ENCODE results near the gene PRKCH.

Gene PRKCH

DNA sequence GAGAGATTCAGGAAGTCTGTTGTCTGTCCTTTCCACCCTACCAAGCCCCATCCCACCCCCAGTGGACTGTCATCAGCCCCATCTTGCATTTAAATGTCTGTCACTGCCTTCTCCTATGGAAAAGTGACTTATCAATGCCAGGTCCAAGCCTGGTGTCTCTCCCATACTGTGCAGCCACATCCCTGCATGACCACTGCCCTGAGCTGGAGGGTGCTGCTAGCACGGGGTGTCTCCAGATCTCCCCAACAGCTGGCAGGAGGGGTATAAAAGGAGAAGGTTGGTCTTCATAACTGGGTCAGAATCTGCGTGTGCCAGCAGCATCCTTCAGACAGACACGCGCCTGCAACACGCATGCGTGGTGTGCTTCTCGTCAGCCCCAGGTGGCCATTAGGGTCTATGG is 219.6 kb downstream of the PRKCH start:
- H3F3A ChIP-seq (ENCODE audit: low read depth): no peaks in the 10 kb centered on the region
- H3K4me1 ChIP-seq (ENCODE audit: insufficient read depth, low read length, poor library complexity, severe bottlenecking): no peaks in the 10 kb centered on the region
- no peak overlapping the region for H3K4me2 ChIP-seq (ENCODE audit: low read depth, low read length, poor library complexity, severe bottlenecking)
- H4K20me1 ChIP-seq (ENCODE audit: insufficient read depth, low read length, poor library complexity, severe bottlenecking): no peaks in the 10 kb centered on the region
- H3K79me2 ChIP-seq (ENCODE audit: insufficient read depth, low read length): no peaks in the 10 kb centered on the region
- no peaks in the 10 kb centered on the region for H3K9me3 ChIP-seq (ENCODE audit: insufficient read depth, low read depth, low read length)
- TF ChIP-seq, protein P1, sequence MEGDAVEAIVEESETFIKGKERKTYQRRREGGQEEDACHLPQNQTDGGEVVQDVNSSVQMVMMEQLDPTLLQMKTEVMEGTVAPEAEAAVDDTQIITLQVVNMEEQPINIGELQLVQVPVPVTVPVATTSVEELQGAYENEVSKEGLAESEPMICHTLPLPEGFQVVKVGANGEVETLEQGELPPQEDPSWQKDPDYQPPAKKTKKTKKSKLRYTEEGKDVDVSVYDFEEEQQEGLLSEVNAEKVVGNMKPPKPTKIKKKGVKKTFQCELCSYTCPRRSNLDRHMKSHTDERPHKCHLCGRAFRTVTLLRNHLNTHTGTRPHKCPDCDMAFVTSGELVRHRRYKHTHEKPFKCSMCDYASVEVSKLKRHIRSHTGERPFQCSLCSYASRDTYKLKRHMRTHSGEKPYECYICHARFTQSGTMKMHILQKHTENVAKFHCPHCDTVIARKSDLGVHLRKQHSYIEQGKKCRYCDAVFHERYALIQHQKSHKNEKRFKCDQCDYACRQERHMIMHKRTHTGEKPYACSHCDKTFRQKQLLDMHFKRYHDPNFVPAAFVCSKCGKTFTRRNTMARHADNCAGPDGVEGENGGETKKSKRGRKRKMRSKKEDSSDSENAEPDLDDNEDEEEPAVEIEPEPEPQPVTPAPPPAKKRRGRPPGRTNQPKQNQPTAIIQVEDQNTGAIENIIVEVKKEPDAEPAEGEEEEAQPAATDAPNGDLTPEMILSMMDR (conservative IDR thresholded peaks at IDR 0.05; ENCODE audit: low read length): no peak
- TF ChIP-seq EZH2phosphoT487 (IDR thresholded peaks at IDR 0.05; ENCODE audit: borderline replicate concordance): no peak
- peaks cover 82% of the 10 kb centered on the region; the same call in 1 of the 2 replicates for H3K36me3 ChIP-seq (ENCODE audit: insufficient read depth, low read length)
- no peak overlapping the region for H3K4me3 ChIP-seq (ENCODE audit: low read length, poor library complexity, severe bottlenecking)
- no peak overlapping the region for H3K9ac ChIP-seq (ENCODE audit: low read depth, low read length, poor library complexity, severe bottlenecking)
- H3K9me2 ChIP-seq (replicated peaks; ENCODE audit: low read depth, low read length): no peaks in the 10 kb centered on the region
- no peak overlapping the region for H2AFZ ChIP-seq (ENCODE audit: low read length)
- H3K27me3 ChIP-seq (ENCODE audit: insufficient read depth, low read length, poor library complexity, severe bottlenecking): no peaks in the 10 kb centered on the region

DNA sequence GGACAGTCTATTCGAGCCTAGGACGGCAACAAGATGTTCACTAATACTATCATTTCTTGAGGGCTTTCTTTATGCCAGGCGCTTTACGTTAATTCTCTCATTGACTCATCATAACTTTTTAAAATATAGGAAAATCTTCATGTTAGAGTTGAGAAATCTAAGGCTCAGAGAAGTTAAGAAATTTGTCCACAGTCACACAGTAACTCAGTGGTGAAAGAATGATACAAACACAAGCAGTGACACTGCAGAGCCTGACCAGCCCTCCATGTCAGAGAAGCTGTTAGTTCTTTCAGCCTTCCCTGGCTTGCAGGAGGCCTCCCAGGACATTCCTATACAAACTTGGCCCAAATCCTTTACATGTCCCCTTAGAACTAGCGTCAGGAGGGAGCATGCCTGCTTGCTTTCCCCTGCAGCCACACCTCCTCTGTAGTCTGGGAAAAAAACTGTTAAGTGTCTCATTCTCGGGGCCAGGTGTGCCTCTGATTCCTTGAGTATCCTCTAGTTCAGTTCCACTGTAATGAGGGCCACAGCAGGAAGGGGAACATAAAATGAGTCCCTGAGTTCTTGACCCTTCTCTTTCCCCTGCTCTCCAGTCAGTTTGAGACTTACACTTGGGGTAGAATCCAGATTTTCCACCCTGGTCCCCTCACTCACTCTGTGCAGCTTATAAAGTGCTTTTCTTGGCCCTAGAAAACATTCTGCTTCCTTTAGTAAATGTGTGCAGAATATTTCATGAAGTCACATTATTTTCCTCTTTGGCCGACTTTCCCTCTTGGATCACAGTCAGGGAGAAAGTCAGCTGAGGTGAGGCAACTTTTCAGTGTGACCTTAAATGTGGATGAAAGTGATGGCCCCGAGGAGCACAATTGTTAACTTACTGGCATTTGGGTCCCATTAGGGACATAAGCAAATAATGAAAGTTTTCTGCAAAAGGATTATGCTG is 221.7 kb downstream of the PRKCH start:
- Histone ChIP-seq H3K9me3 (ENCODE audit: insufficient read depth, low read depth, low read length) (no peaks in the 10 kb centered on the region), H3K9ac (ENCODE audit: low read depth, low read length, poor library complexity, severe bottlenecking) (no peak overlapping the region), H3K4me1 (ENCODE audit: insufficient read depth, low read length, poor library complexity, severe bottlenecking) (no peaks in the 10 kb centered on the region), H3K9me2 (replicated peaks; ENCODE audit: low read depth, low read length) (no peaks in the 10 kb centered on the region), H3F3A (ENCODE audit: low read depth) (no peaks in the 10 kb centered on the region), H3K79me2 (ENCODE audit: insufficient read depth, low read length) (no peaks in the 10 kb centered on the region), H3K4me2 (ENCODE audit: low read depth, low read length, poor library complexity, severe bottlenecking) (no peak overlapping the region), H3K36me3 (ENCODE audit: insufficient read depth, low read length) (peaks cover 80% of the 10 kb centered on the region; the same call in 1 of the 2 replicates), H3K4me3 (ENCODE audit: low read length, poor library complexity, severe bottlenecking) (no peak overlapping the region), H4K20me1 (ENCODE audit: insufficient read depth, low read length, poor library complexity, severe bottlenecking) (no peaks in the 10 kb centered on the region), H2AFZ (ENCODE audit: low read length) (no peak overlapping the region), H3K27me3 (ENCODE audit: insufficient read depth, low read length, poor library complexity, severe bottlenecking) (no peaks in the 10 kb centered on the region)
- TF ChIP-seq, protein P1 (conservative IDR thresholded peaks at IDR 0.05; ENCODE audit: low read length): no peak
- no peak for TF ChIP-seq EZH2phosphoT487 (IDR thresholded peaks at IDR 0.05; ENCODE audit: borderline replicate concordance)

DNA sequence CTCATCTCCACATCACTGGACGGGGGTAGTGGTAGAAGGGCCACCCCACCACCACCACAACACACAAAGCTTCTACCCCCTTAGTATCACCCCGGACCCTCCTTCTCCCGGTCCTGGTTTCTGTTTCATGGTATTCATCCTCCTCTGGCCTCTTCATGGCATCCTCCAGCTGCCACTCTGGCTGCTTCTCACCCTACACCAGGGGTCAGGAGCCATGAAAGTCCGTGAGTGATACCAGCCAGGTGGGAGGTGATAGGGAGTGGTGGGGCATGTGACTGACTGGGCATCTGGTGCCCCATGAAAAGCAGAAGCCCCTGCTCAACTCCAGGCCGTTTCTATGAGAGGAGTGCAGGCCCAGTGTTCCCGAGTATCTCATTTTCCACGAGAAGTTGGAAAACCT is 222.6 kb downstream of the PRKCH start:
- no peaks in the 10 kb centered on the region for H3K9me2 ChIP-seq (replicated peaks; ENCODE audit: low read depth, low read length)
- H3K4me3 ChIP-seq (ENCODE audit: low read length, poor library complexity, severe bottlenecking): no peak overlapping the region
- no peaks in the 10 kb centered on the region for H3K4me1 ChIP-seq (ENCODE audit: insufficient read depth, low read length, poor library complexity, severe bottlenecking)
- H3K79me2 ChIP-seq (ENCODE audit: insufficient read depth, low read length): no peaks in the 10 kb centered on the region
- no peak overlapping the region for H3K4me2 ChIP-seq (ENCODE audit: low read depth, low read length, poor library complexity, severe bottlenecking)
- no peak overlapping the region for H3K9ac ChIP-seq (ENCODE audit: low read depth, low read length, poor library complexity, severe bottlenecking)
- H3F3A ChIP-seq (ENCODE audit: low read depth): no peaks in the 10 kb centered on the region
- no peak overlapping the region for H2AFZ ChIP-seq (ENCODE audit: low read length)
- no peaks in the 10 kb centered on the region for H3K27me3 ChIP-seq (ENCODE audit: insufficient read depth, low read length, poor library complexity, severe bottlenecking)
- H3K36me3 ChIP-seq (ENCODE audit: insufficient read depth, low read length): peaks cover 80% of the 10 kb centered on the region; the same call in 1 of the 2 replicates
- no peaks in the 10 kb centered on the region for H4K20me1 ChIP-seq (ENCODE audit: insufficient read depth, low read length, poor library complexity, severe bottlenecking)
- no peak for TF ChIP-seq EZH2phosphoT487 (IDR thresholded peaks at IDR 0.05; ENCODE audit: borderline replicate concordance)
- TF ChIP-seq, protein P1 (conservative IDR thresholded peaks at IDR 0.05; ENCODE audit: low read length): no peak
- no peaks in the 10 kb centered on the region for H3K9me3 ChIP-seq (ENCODE audit: insufficient read depth, low read depth, low read length)

Measured in Loucy (cell line).